Gastrocnemius medialis (tissue), 4 donors: ENCODE measurements around the gene KCNAB3. TPM values are rescaled to one million over a fixed set of nuclear protein-coding genes. Genes with fewer than 3 reads are reported as not detected.

Source experiments
- ATAC-seq, 2 donors: fragments of 150-250 bp; one replicate each; pipeline ENCODE4 v1.9.1; 2016
- DNase-seq, 2 donors: peaks; one replicate each; pipeline ENCODE4 v3.0.0-alpha.2; 2019
- H3K27ac ChIP-seq, 4 donors: fragments of 200-600 bp; sonication (generic); 1 replicate in 1 of 4; 2 replicates in 3 of 4; pipeline ENCODE4 v1.5.1; 2016 to 2018; ENCODE audit warnings: mild to moderate bottlenecking in 2 of 4, moderate library complexity in 1 of 4
- H3K27me3 ChIP-seq, 3 donors: fragments of 200-600 bp; sonication (generic) in 2 of 3; 1 replicate in 1 of 3; 2 replicates in 2 of 3; pipeline versions ENCODE4 v1.5.1 to v1.6.0; 2016 to 2019; ENCODE audit warnings: mild to moderate bottlenecking in 1 of 3, moderate library complexity in 1 of 3
- H3K36me3 ChIP-seq, 2 donors: fragments of 200-600 bp; sonication (generic) in 1 of 2; one replicate each; pipeline ENCODE4 v1.5.1; 2017 to 2018
- H3K4me1 ChIP-seq, 2 donors: fragments of 200-600 bp; sonication (generic) in 1 of 2; one replicate each; pipeline ENCODE4 v1.5.1; 2016 to 2017; ENCODE audit warnings: mild to moderate bottlenecking in 2 of 2
- H3K4me3 ChIP-seq, 4 donors: fragments of 200-600 bp; sonication (generic) in 3 of 4; 1 replicate in 1 of 4; 2 replicates in 3 of 4; pipeline ENCODE4 v1.5.1; 2016 to 2019; ENCODE audit warnings: mild to moderate bottlenecking in 2 of 4
- H3K9me3 ChIP-seq, 3 donors: fragments of 200-600 bp; sonication (generic) in 2 of 3; 1 replicate in 1 of 3; 2 replicates in 2 of 3; pipeline ENCODE4 v1.5.1; 2016 to 2019
- POLR2A ChIP-seq, 2 donors: fragments of 450-650 bp; IDR thresholded peaks; one replicate each; pipeline ENCODE4 v1.6.1; 2017; ENCODE audit warnings: antibody characterized with exemption in 2 of 2, mild to moderate bottlenecking in 2 of 2, moderate library complexity in 2 of 2
- in situ Hi-C, 4 donors: fragments of 200-750 bp; cut with MboI; loops; one replicate each; pipeline versions ENCODE4 v1.15.0 to v1.8.0; 2017; ENCODE audit warnings: low sequenced_read_pairs in 4 of 4
- intact Hi-C: fragments of 100-400 bp; cut with DNase I; formaldehyde crosslinking; loops from one replicate; pipeline ENCODE4 v1.15.1; 2023; ENCODE audit warnings: low total_unique reads
- total RNA-seq, 4 donors: library from RNA; depleted of rRNA; stranded (reverse); fragments of >200 nt; gene quantifications; one replicate each; pipeline versions ENCODE4 v1.1.0 to v1.2.3, GENCODE V29; 2016
- TF ChIP-seq, protein P1 (sequence below), 5 experiments: fragments of 450-650 bp in 3 of 5; fragments of 200-600 bp in 2 of 5; sonication (generic) in 2 of 5; IDR thresholded peaks in 4 of 5; conservative IDR thresholded peaks in 1 of 5; 1 replicate in 4 of 5; 2 replicates in 1 of 5; pipeline ENCODE4 v1.5.1; 2016 to 2019; ENCODE audit warnings: antibody characterized with exemption in 5 of 5, mild to moderate bottlenecking in 3 of 5, moderate library complexity in 3 of 5

Gene KCNAB3
- total RNA-seq, 4 donors from 2014 or later, result 0.42 TPM; not detected in 3

- peaks cover 12 to 30% (median 27%) of the 10 kb centered on the region in 3 donors for H3K27me3 ChIP-seq
- ATAC-seq (no peak), DNase-seq (no peak)
- in situ Hi-C loops (loop anchor here in 1 of 4 donors (25.0 kb wide), 1 partner anchor 143 kb away; no protein-coding TSS in a partner anchor), intact Hi-C loops (loop anchor here (10.0 kb wide), 1 partner anchor 175 kb away; no protein-coding TSS in a partner anchor)
- no peak overlapping the region for H3K27ac ChIP-seq
- H3K4me1 ChIP-seq, result no peaks in the 10 kb centered on the region
- H3K36me3 ChIP-seq, result no peaks in the 10 kb centered on the region
- H3K9me3 ChIP-seq, result no peaks in the 10 kb centered on the region
- TF ChIP-seq, protein P1, sequence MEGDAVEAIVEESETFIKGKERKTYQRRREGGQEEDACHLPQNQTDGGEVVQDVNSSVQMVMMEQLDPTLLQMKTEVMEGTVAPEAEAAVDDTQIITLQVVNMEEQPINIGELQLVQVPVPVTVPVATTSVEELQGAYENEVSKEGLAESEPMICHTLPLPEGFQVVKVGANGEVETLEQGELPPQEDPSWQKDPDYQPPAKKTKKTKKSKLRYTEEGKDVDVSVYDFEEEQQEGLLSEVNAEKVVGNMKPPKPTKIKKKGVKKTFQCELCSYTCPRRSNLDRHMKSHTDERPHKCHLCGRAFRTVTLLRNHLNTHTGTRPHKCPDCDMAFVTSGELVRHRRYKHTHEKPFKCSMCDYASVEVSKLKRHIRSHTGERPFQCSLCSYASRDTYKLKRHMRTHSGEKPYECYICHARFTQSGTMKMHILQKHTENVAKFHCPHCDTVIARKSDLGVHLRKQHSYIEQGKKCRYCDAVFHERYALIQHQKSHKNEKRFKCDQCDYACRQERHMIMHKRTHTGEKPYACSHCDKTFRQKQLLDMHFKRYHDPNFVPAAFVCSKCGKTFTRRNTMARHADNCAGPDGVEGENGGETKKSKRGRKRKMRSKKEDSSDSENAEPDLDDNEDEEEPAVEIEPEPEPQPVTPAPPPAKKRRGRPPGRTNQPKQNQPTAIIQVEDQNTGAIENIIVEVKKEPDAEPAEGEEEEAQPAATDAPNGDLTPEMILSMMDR (IDR thresholded peaks at IDR 0.05 in 4 of 5, conservative IDR thresholded peaks at IDR 0.05 in 1 of 5), result no peak
- TF ChIP-seq POLR2A (IDR thresholded peaks at IDR 0.05), result no peak
- H3K4me3 ChIP-seq, result no peak overlapping the region
Measured at GRCh38 chr17:7880076-7880868, 49.4 kb downstream of the KCNAB3 start.

DNA sequence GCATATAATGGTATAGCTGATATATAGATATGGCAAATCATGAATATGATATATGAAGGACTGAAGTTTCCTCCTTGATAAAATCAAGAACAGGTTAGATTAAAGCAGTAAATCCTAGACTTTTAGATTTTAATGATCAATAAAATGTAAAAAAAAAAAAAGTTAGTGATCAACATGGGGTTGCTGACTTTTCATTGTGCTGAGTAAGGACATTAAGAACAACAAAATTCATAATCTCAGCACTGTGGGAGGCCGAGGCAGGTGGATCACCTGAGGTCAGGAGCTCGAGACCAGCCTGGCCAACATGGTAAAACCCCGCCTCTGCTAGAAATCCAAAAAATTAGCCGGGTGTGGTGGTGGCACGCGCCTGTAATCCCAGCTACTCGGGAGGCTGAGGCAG lies 51.4 kb downstream of the KCNAB3 start:
- Histone ChIP-seq H3K9me3 (no peaks in the 10 kb centered on the region), H3K36me3 (no peaks in the 10 kb centered on the region), H3K27me3 (peaks cover 7 to 24% (median 17%) of the 10 kb centered on the region in 3 donors), H3K27ac (no peak overlapping the region), H3K4me1 (no peaks in the 10 kb centered on the region), H3K4me3 (no peak overlapping the region)
- in situ Hi-C loops, result loop anchor here in 1 of 4 donors (25.0 kb wide), 1 partner anchor 141 kb away; no protein-coding TSS in a partner anchor
- TF ChIP-seq, protein P1 (IDR thresholded peaks at IDR 0.05 in 4 of 5, conservative IDR thresholded peaks at IDR 0.05 in 1 of 5), result no peak
- no peak for TF ChIP-seq POLR2A (IDR thresholded peaks at IDR 0.05)
- DNase-seq (no peak), ATAC-seq (no peak)
- intact Hi-C loops, result no loop called here

- intact Hi-C loops, result no loop called here
- peaks cover 0 to 17% (median 8%) of the 10 kb centered on the region in 3 donors for H3K27me3 ChIP-seq
- no peak overlapping the region for H3K4me3 ChIP-seq
- no peak for DNase-seq
- in situ Hi-C loops, result loop anchor here in 1 of 4 donors (25.0 kb wide), 1 partner anchor 139 kb away; no protein-coding TSS in a partner anchor
- H3K27ac ChIP-seq, result no peak overlapping the region
- no peaks in the 10 kb centered on the region for H3K4me1 ChIP-seq
- H3K9me3 ChIP-seq, result no peaks in the 10 kb centered on the region
- ATAC-seq, result no peak
- H3K36me3 ChIP-seq, result no peaks in the 10 kb centered on the region
- TF ChIP-seq, protein P1 (IDR thresholded peaks at IDR 0.05 in 4 of 5, conservative IDR thresholded peaks at IDR 0.05 in 1 of 5), result no peak
- TF ChIP-seq POLR2A (IDR thresholded peaks at IDR 0.05), result no peak
Measured at GRCh38 chr17:7875804-7876370, 53.8 kb downstream of the KCNAB3 start.

- intact Hi-C loops (no loop called here), in situ Hi-C loops (loop anchor here in 2 of 4 donors (25.0 kb wide), 1 partner anchor 114 kb away; no protein-coding TSS in a partner anchor)
- Histone ChIP-seq H3K9me3 (no peaks in the 10 kb centered on the region), H3K4me3 (no peak overlapping the region), H3K4me1 (no peaks in the 10 kb centered on the region), H3K27ac (no peak overlapping the region), H3K27me3 (peaks cover 0 to 3% (median 0%) of the 10 kb centered on the region in 3 donors), H3K36me3 (no peaks in the 10 kb centered on the region)
- no peak for ATAC-seq
- no peak for DNase-seq
- TF ChIP-seq, protein P1 (IDR thresholded peaks at IDR 0.05 in 4 of 5, conservative IDR thresholded peaks at IDR 0.05 in 1 of 5), result no peak
- TF ChIP-seq POLR2A (IDR thresholded peaks at IDR 0.05), result no peak
Measured at GRCh38 chr17:7873051-7873450, 56.6 kb downstream of the KCNAB3 start.

Other genes starting within 250 kb of the KCNAB3 start
- 10 to 100 TPM; 14.1 to 17.0 (median 15.4) TPM for gene TP53, start 242.4 kb downstream of the KCNAB3 start, total RNA-seq
- 1 to 10 TPM; 2.6 to 5.8 (median 3.7) TPM for gene WRAP53, start 241.4 kb downstream of the KCNAB3 start, total RNA-seq
- gene EFNB3, start 224.7 kb downstream of the KCNAB3 start, total RNA-seq, result under 1 TPM in 3 of 4 donors, not detected in 1; 0.13 to 0.46 (median 0.31) TPM
- not detected for gene DNAH2, start 212.1 kb downstream of the KCNAB3 start, total RNA-seq
- gene KDM6B, start 95.6 kb downstream of the KCNAB3 start, total RNA-seq, result 1 to 10 TPM; 1.9 to 8.2 (median 4.4) TPM
- gene TMEM88, start 74.8 kb downstream of the KCNAB3 start, total RNA-seq, result 10 to 100 TPM; 18.8 to 56.8 (median 27.9) TPM
- gene NAA38, start 72.3 kb downstream of the KCNAB3 start, total RNA-seq, result 100 to 1,000 TPM in 2 of 4 donors, 10 to 100 TPM in 2; 57.4 to 133 (median 96.6) TPM
- gene CYB5D1, start 71.9 kb downstream of the KCNAB3 start, total RNA-seq, result 10 to 100 TPM in 2 of 4 donors, 1 to 10 TPM in 2; 4.1 to 14.7 (median 9.0) TPM
- gene CHD3, start 41.1 kb downstream of the KCNAB3 start, total RNA-seq, result 1 to 10 TPM; 5.4 to 7.7 (median 6.0) TPM
- 1 to 10 TPM in 1 of 4 donors, under 1 TPM in 2, not detected in 1; 0.51 to 1.2 (median 0.62) TPM for gene RNF227, start 13.6 kb downstream of the KCNAB3 start, total RNA-seq
- gene TRAPPC1, start 2.1 kb upstream of the KCNAB3 start, total RNA-seq, result 10 to 100 TPM; 19.4 to 41.7 (median 30.0) TPM
- gene CNTROB, start 2.4 kb upstream of the KCNAB3 start, total RNA-seq, result 10 to 100 TPM in 1 of 4 donors, 1 to 10 TPM in 3; 3.6 to 14.3 (median 7.2) TPM
- gene GUCY2D, start 72.8 kb upstream of the KCNAB3 start, total RNA-seq, result not detected
- gene ALOX15B, start 109.2 kb upstream of the KCNAB3 start, total RNA-seq, result 1 to 10 TPM in 1 of 4 donors, under 1 TPM in 3; 0.15 to 1.0 (median 0.69) TPM
- gene ALOX12B, start 157.9 kb upstream of the KCNAB3 start, total RNA-seq, result not detected
- not detected for gene ALOXE3, start 188.7 kb upstream of the KCNAB3 start, total RNA-seq
- gene HES7, start 194.2 kb upstream of the KCNAB3 start, total RNA-seq, result not detected
- 100 to 1,000 TPM; 105 to 263 (median 164) TPM for gene PER1, start 222.5 kb upstream of the KCNAB3 start, total RNA-seq
- gene VAMP2, start 233.1 kb upstream of the KCNAB3 start, total RNA-seq, result 10 to 100 TPM; 10.9 to 37.0 (median 25.7) TPM
- 1 to 10 TPM in 3 of 4 donors, under 1 TPM in 1; 0.75 to 5.7 (median 3.1) TPM for gene TMEM107, start 246.5 kb upstream of the KCNAB3 start, total RNA-seq